CD14-positive monocyte (primary cell): Measurements from ENCODE around the gene TOGARAM2. TPM values are rescaled to one million over a fixed set of nuclear protein-coding genes. Genes with fewer than 3 reads are reported as not detected.

Source experiments
- DNase-seq, 3 donors: peaks; one replicate each; pipeline ENCODE4 v3.0.0-alpha.2; 2011 to 2022
- H2AFZ ChIP-seq: 2 replicates; pipeline ENCODE4 v1.6.0; 2012; ENCODE audit warnings: mild to moderate bottlenecking, low read depth, low read length, inconsistent platforms; ENCODE audit not compliant: insufficient read depth, poor library complexity, severe bottlenecking
- H3K27ac ChIP-seq, 2 donors: 1 replicate in 1 of 2; 2 replicates in 1 of 2; pipeline ENCODE4 v1.5.1; 2012 to 2013; ENCODE audit warnings: low read length in 2 of 2, control low read depth in 1 of 2, inconsistent platforms in 1 of 2, low read depth in 1 of 2, mild to moderate bottlenecking in 1 of 2
- H3K27me3 ChIP-seq, 2 donors: one replicate each; pipeline versions ENCODE4 v1.6.0 to v1.6.1; 2011 to 2013; ENCODE audit warnings: low read length in 2 of 2; ENCODE audit not compliant: control insufficient read depth in 2 of 2, insufficient read depth in 2 of 2
- H3K36me3 ChIP-seq, 2 donors: replicated peaks in 1 of 2; 1 replicate in 1 of 2; 2 replicates in 1 of 2; pipeline versions ENCODE4 v1.5.1 to v1.6.1; 2012 to 2013; ENCODE audit warnings: low read length in 2 of 2, control low read depth in 1 of 2, inconsistent platforms in 1 of 2, mild to moderate bottlenecking in 1 of 2; ENCODE audit not compliant: insufficient read depth in 2 of 2, control insufficient read depth in 1 of 2
- H3K4me1 ChIP-seq, 2 donors: 1 replicate in 1 of 2; 2 replicates in 1 of 2; pipeline versions ENCODE4 v1.5.1 to v1.6.1; 2012 to 2013; ENCODE audit warnings: low read length in 2 of 2, control low read depth in 1 of 2, inconsistent platforms in 1 of 2, mild to moderate bottlenecking in 1 of 2, moderate library complexity in 1 of 2; ENCODE audit not compliant: insufficient read depth in 2 of 2, control insufficient read depth in 1 of 2
- H3K4me2 ChIP-seq: replicated peaks from 2 replicates; pipeline ENCODE3; 2012; ENCODE audit warnings: low read length, moderate library complexity, mild to moderate bottlenecking; ENCODE audit not compliant: poor library complexity, severe bottlenecking; ENCODE audit errors: extremely low read depth
- H3K4me3 ChIP-seq, 3 experiments: fragments of 200-600 bp in 1 of 3; sonication (generic) in 1 of 3; replicated peaks in 1 of 3; 1 replicate in 2 of 3; 2 replicates in 1 of 3; pipeline ENCODE4 v1.5.1; 2011 to 2013; ENCODE audit warnings: low read length in 3 of 3, mild to moderate bottlenecking in 3 of 3, control low read depth in 2 of 3, low read depth in 2 of 3, inconsistent platforms in 1 of 3, moderate library complexity in 1 of 3
- H3K79me2 ChIP-seq: 2 replicates; pipeline ENCODE4 v1.6.0; 2012; ENCODE audit warnings: mild to moderate bottlenecking, control low read depth, inconsistent platforms, low read length, moderate library complexity; ENCODE audit not compliant: insufficient read depth
- H3K9ac ChIP-seq: 2 replicates; pipeline ENCODE4 v1.6.0; 2017; ENCODE audit warnings: low read length, mild to moderate bottlenecking; ENCODE audit not compliant: insufficient read depth, poor library complexity, severe bottlenecking
- H3K9me3 ChIP-seq, 2 donors: replicated peaks in 1 of 2; 1 replicate in 1 of 2; 2 replicates in 1 of 2; pipeline versions ENCODE4 v1.5.1 to v1.6.1; 2012 to 2013; ENCODE audit warnings: low read length in 2 of 2, control low read depth in 1 of 2; ENCODE audit not compliant: control insufficient read depth in 1 of 2, insufficient read depth in 1 of 2
- H4K20me1 ChIP-seq: 2 replicates; pipeline ENCODE4 v1.6.0; 2012; ENCODE audit warnings: mild to moderate bottlenecking, low read length, control low read depth, moderate library complexity; ENCODE audit not compliant: insufficient read depth
- H3K27ac Mint-ChIP-seq, 7 donors: one replicate each; pipeline ENCODE4 v1.8.0; 2020; ENCODE audit warnings: mild to moderate bottlenecking in 7 of 7, mixed read lengths in 7 of 7, moderate library complexity in 6 of 7, inconsistent platforms in 2 of 7
- H3K27me3 Mint-ChIP-seq, 3 donors: one replicate each; pipeline ENCODE4 v1.8.0; 2021 to 2022; ENCODE audit warnings: low read depth in 3 of 3, mild to moderate bottlenecking in 3 of 3, mixed read lengths in 3 of 3, moderate library complexity in 3 of 3, inconsistent platforms in 1 of 3
- H3K36me3 Mint-ChIP-seq, 2 donors: one replicate each; pipeline ENCODE4 v1.8.0; 2020; ENCODE audit warnings: mixed read lengths in 2 of 2, inconsistent platforms in 1 of 2, mild to moderate bottlenecking in 1 of 2
- H3K4me1 Mint-ChIP-seq: one replicate; pipeline ENCODE4 v1.8.0; 2020; ENCODE audit warnings: mild to moderate bottlenecking, mixed read lengths
- H3K4me3 Mint-ChIP-seq, 2 donors: one replicate each; pipeline ENCODE4 v1.8.0; 2020; ENCODE audit warnings: mild to moderate bottlenecking in 2 of 2, mixed read lengths in 2 of 2, moderate library complexity in 1 of 2
- H3K9me3 Mint-ChIP-seq, 7 donors: one replicate each; pipeline ENCODE4 v1.8.0; 2020 to 2022; ENCODE audit warnings: mixed read lengths in 7 of 7, mild to moderate bottlenecking in 6 of 7, moderate library complexity in 6 of 7, inconsistent platforms in 2 of 7
- CTCF ChIP-seq: fragments of 200-600 bp; IDR thresholded peaks from one replicate; pipeline ENCODE4 v1.8.0; 2022; ENCODE audit warnings: antibody characterized with exemption, mild to moderate bottlenecking
- WGBS: methylation state at CpG from one replicate; pipeline ENCODE4 v1.1.5; 2013; ENCODE audit warnings: missing lambda C conversion rate; ENCODE audit not compliant: insufficient coverage; 5-methylcytosine and 5-hydroxymethylcytosine counted together
- intact Hi-C, 2 donors: fragments of 100-400 bp; cut with micrococcal nuclease; formaldehyde crosslinking; loops; one replicate each; pipeline versions ENCODE4 v1.15.0 to v1.15.1; 2023
- polyA plus RNA-seq, 3 donors: library from polyadenylated mRNA; depleted of rRNA in 1 of 3; unstranded in 2 of 3; stranded (reverse) in 1 of 3; fragments of 300-500 nt in 2 of 3; fragments of >200 nt in 1 of 3; fragmentation: Illumina TruSeq in 2 of 3; gene quantifications; 1 replicate in 2 of 3; 2 replicates in 1 of 3; pipeline ENCODE4 v1.2.3, GENCODE V29; 2012 to 2021
- small RNA-seq: library from RNA; depleted of rRNA; stranded (forward); fragments of <200 nt; gene quantifications from one replicate; pipeline ENCODE3, GENCODE V24; 2012; ENCODE audit warnings: low read depth; ENCODE audit not compliant: insufficient read length

The TOGARAM2 gene
- polyA plus RNA-seq, 3 donors, result 0.23 to 5.5 TPM; not detected in 1

GRCh38 chr2:29100564-29100963, 119.5 kb downstream of the TOGARAM2 start:
- no peak for TF ChIP-seq CTCF
- no peak overlapping the region for H3K4me2 ChIP-seq
- H3K4me3 Mint-ChIP-seq, result no peak overlapping the region
- no peak for DNase-seq
- H3K4me1 Mint-ChIP-seq, result no peaks in the 10 kb centered on the region
- no peak overlapping the region for H3K4me3 ChIP-seq
- H3K9me3 Mint-ChIP-seq, result no peaks in the 10 kb centered on the region
- H3K79me2 ChIP-seq, result no peaks in the 10 kb centered on the region
- no peaks in the 10 kb centered on the region for H3K4me1 ChIP-seq
- no peaks in the 10 kb centered on the region for H3K36me3 ChIP-seq
- no peaks in the 10 kb centered on the region for H3K9me3 ChIP-seq
- H3K9ac ChIP-seq, result no peak overlapping the region
- no peak overlapping the region for H2AFZ ChIP-seq
- no peak overlapping the region for H3K27ac ChIP-seq
- H3K27me3 ChIP-seq, result no peaks in the 10 kb centered on the region
- H4K20me1 ChIP-seq, result no peaks in the 10 kb centered on the region
- WGBS, result 100% methylated on average over 1 of the region's 1 CpG
- intact Hi-C loops, result no loop called here
- peaks cover 3 to 4% (median 4%) of the 10 kb centered on the region in 3 donors for H3K27me3 Mint-ChIP-seq
- peak overlapping the region in 1 of 7 donors; percentile 76 for H3K27ac Mint-ChIP-seq
- H3K36me3 Mint-ChIP-seq, result no peaks in the 10 kb centered on the region

Small RNA genes within 50 kb of the gene (small RNA-seq; reads per million reads assigned to genes)
- not detected for gene RF00019

Other genes starting within 250 kb of the TOGARAM2 start
- gene PPP1CB, start 229.5 kb upstream of the TOGARAM2 start, polyA plus RNA-seq, result 100 to 1,000 TPM in 1 of 3 donors, 10 to 100 TPM in 2; 25.3 to 142 (median 69.4) TPM
- under 1 TPM in 1 of 3 donors, not detected in 2; 0.15 TPM for gene SPDYA, start 170.5 kb upstream of the TOGARAM2 start, polyA plus RNA-seq
- 10 to 100 TPM in 1 of 3 donors, 1 to 10 TPM in 2; 6.7 to 10.2 (median 8.1) TPM for gene TRMT61B, start 111.0 kb upstream of the TOGARAM2 start, polyA plus RNA-seq
- 10 to 100 TPM; 12.2 to 19.2 (median 16.1) TPM for gene WDR43, start 86.6 kb upstream of the TOGARAM2 start, polyA plus RNA-seq
- gene PCARE, start 93.2 kb downstream of the TOGARAM2 start, polyA plus RNA-seq, result not detected
- gene CLIP4, start 134.1 kb downstream of the TOGARAM2 start, polyA plus RNA-seq, result 10 to 100 TPM; 19.6 to 29.8 (median 21.7) TPM